Pancreas (tissue), 10 donors: ENCODE data around the gene GSAP. TPM values are rescaled to one million over a fixed set of nuclear protein-coding genes. Genes with fewer than 3 reads are reported as not detected.
A peak's percentile ranks its signal among the peaks of the same experiment; 100 is the strongest.

Source experiments
- ATAC-seq, 4 donors: fragments of 200-7000 bp; cut with Tn5 transposase; one replicate each; pipeline versions ENCODE4 v1.8.0 to v1.9.1; 2020; ENCODE audit warnings: mild to moderate bottlenecking in 4 of 4, moderate library complexity in 4 of 4
- DNase-seq, 6 donors: peaks; one replicate each; pipeline ENCODE4 v3.0.0-alpha.2; 2020
- FAIRE-seq: peaks from 2 replicates; lab custom pipeline; 2012; peaks lifted over from hg19 to GRCh38; lab: Jason Lieb, UNC
- H3K27ac ChIP-seq, 4 donors: fragments of 200-600 bp; sonication (generic); 1 replicate in 3 of 4; 2 replicates in 1 of 4; pipeline versions ENCODE4 v1.5.0 to v1.8.0; 2020
- H3K27me3 ChIP-seq, 4 donors: fragments of 200-600 bp; one replicate each; pipeline ENCODE4 v1.8.0; 2021
- H3K36me3 ChIP-seq, 3 donors: fragments of 200-600 bp; sonication (generic) in 1 of 3; one replicate each; pipeline versions ENCODE4 v1.5.0 to v1.8.0; 2020 to 2021
- H3K4me1 ChIP-seq, 3 donors: fragments of 200-600 bp; one replicate each; pipeline ENCODE4 v1.8.0; 2021
- H3K4me3 ChIP-seq, 4 donors: fragments of 200-600 bp; sonication (generic) in 2 of 4; one replicate each; pipeline versions ENCODE4 v1.5.0 to v1.8.0; 2020 to 2021
- H3K9me3 ChIP-seq, 4 donors: fragments of 200-600 bp; one replicate each; pipeline ENCODE4 v1.8.0; 2021
- WGBS, 2 donors: extraction: QIAGEN DNeasy Blood & Tissue Kit; methylation state at CpG; one replicate each; pipeline ENCODE4 v1.1.7; 2013; 5-methylcytosine and 5-hydroxymethylcytosine counted together
- intact Hi-C, 3 donors: fragments of 100-400 bp; cut with DNase I; formaldehyde crosslinking; loops; one replicate each; pipeline versions ENCODE4 v1.11.1 to v1.14.2; 2022
- polyA plus RNA-seq, 2 donors: library from polyadenylated mRNA; stranded (reverse); fragments of 200-250 nt; gene quantifications; one replicate each; pipeline ENCODE4 v1.2.3, GENCODE V29; 2013
- total RNA-seq, 6 donors: library from RNA; stranded (reverse); fragmentation: NEBNext Ultra II Directional in 4 of 6; extraction: Animal tissue kit (Norgen Biotek cat#: 25700) in 4 of 6; gene quantifications; one replicate each; pipeline versions ENCODE4 v1.2.1 to v1.2.4, GENCODE V29; 2021 to 2023
- TF ChIP-seq, protein P1 (sequence below), 4 donors: fragments of 200-600 bp; sonication (generic) in 3 of 4; IDR thresholded peaks; one replicate each; pipeline versions ENCODE4 v1.5.0 to v1.8.0; 2021; ENCODE audit warnings: antibody characterized with exemption in 4 of 4
- donor health status: healthy with polysubstance abuse.
- donor health status: DM: no; HTN: no; CAD: no; lungs with moderate emphysema.
- donor health status: DM: no; HTN: no; CAD: no.
- donor health status: control.
- donor health status: control.
- donor health status: Bipolar disorder and iron deficiency.
- donor health status: DM: yes; HTN: yes; CAD: no.
- donor health status: DM: no; HTN: no; CAD: no.
- donor health status: DM: no; HTN: no; CAD: no.
- donor health status: DM: yes; HTN: yes; CAD: no.

GSAP gene
- total and polyA plus RNA-seq, 8 donors, result 5.3 to 22.7 (median 8.7) TPM

DNA sequence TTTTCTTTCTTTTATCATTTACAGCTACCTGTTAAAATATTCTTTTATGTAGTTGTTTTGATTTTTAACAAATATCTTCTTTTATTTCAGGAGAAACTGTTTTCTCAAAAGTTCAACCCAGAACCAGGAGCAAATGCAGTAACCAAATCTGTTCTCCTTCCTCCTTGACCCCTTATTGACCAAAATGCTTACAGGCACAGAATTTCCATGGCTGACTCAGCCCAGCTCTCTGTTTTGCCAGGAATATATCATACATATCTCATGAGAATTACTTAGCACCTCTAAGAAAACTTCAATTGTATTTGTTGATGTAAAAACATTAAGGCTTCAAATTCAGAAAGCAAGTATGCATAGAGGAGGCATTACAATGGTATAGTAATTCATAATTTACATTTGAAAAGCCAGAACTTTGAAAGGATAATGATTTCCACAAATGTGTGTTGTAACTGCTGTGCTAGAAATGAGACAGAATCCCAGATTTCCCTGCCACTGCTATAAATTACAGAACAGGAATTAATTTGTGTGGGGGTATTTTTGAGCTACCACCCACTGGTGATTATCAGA is 2.2 kb downstream of the GSAP start:
- TF ChIP-seq, protein P1, sequence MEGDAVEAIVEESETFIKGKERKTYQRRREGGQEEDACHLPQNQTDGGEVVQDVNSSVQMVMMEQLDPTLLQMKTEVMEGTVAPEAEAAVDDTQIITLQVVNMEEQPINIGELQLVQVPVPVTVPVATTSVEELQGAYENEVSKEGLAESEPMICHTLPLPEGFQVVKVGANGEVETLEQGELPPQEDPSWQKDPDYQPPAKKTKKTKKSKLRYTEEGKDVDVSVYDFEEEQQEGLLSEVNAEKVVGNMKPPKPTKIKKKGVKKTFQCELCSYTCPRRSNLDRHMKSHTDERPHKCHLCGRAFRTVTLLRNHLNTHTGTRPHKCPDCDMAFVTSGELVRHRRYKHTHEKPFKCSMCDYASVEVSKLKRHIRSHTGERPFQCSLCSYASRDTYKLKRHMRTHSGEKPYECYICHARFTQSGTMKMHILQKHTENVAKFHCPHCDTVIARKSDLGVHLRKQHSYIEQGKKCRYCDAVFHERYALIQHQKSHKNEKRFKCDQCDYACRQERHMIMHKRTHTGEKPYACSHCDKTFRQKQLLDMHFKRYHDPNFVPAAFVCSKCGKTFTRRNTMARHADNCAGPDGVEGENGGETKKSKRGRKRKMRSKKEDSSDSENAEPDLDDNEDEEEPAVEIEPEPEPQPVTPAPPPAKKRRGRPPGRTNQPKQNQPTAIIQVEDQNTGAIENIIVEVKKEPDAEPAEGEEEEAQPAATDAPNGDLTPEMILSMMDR (IDR thresholded peaks at IDR 0.05), result no peak
- no peak for ATAC-seq
- no peak overlapping the region for H3K27ac ChIP-seq
- DNase-seq, result no peak
- no peaks in the 10 kb centered on the region for H3K27me3 ChIP-seq
- intact Hi-C loops, result no loop called here
- H3K9me3 ChIP-seq, result no peaks in the 10 kb centered on the region
- no peaks in the 10 kb centered on the region for H3K36me3 ChIP-seq
- peaks cover 0 to 24% (median 18%) of the 10 kb centered on the region in 3 donors for H3K4me1 ChIP-seq
- H3K4me3 ChIP-seq, result no peak overlapping the region
- no peak for FAIRE-seq

DNA sequence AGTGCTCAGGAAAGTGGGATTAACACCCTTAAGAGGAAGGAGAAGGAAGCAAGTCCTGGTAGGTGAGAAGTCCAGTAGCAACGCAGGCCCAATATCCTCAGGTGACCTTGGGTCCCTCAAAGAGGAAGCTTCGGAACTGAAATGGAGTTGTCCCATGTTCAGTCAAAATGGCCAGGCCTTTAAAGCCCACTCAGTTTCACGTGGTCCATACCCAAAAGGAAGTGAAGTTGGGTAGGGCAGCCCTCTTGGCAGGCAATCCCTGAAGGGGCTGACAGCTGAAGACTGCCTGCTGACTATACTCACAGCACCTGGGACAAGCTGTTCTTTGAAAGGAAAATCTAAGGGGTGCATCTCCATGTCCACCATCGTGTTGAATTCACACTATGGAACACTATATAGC is 3.0 kb downstream of the GSAP start:
- intact Hi-C loops, result no loop called here
- H3K27ac ChIP-seq, result no peak overlapping the region
- WGBS, 2 donors, result 70 to 74% methylated on average over 4 of the region's 4 CpGs

DNA sequence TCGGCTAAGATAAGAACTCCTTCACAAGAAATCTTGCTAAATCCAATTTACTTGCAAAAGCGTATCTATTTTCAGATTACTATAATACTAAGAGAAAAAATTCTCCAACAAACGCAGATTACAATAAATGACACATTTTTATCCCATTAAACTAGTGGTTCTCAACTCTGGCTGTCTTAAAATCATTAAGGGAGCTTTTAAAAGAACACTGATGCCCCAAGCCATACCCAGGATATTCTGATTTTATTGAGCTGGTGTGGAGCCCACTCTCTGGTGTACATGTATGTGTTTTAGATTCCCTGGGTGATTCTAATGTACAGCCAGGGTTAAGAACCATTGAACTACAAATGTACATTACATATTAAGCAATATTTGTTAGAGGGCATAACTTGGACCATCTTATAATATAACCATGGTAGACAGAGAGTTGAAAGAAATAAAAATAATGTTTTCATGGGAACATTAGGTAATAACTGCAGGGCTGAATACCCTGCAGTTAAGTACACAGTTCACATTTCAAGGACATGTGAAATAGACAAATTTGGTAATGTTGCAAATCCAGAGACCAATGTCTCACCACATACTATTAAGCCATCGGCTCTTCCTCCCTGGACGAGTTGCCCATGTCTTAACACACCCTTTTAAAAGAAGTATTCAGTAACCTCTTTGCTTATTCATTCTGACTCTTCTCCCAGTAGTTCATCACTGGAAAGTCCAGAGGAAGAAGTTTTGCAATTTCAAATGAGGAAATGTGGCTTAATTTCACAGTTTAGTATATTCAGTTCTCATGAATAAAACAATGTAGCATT is 6.2 kb downstream of the GSAP start:
- no peaks in the 10 kb centered on the region for H3K9me3 ChIP-seq
- H3K36me3 ChIP-seq, result no peaks in the 10 kb centered on the region
- DNase-seq (no peak), ATAC-seq (peak in 3 of 4 donors; percentile 58 to 75 (median 62)), FAIRE-seq (no peak)
- WGBS, 2 donors, result 23 to 35% methylated on average over 5 of the region's 5 CpGs
- intact Hi-C loops, result no loop called here
- peak overlapping the region in 1 of 4 donors; percentile 34 for H3K27ac ChIP-seq
- no peak overlapping the region for H3K4me3 ChIP-seq
- H3K4me1 ChIP-seq, result peaks cover 0 to 27% (median 25%) of the 10 kb centered on the region in 3 donors
- H3K27me3 ChIP-seq, result no peaks in the 10 kb centered on the region
- TF ChIP-seq, protein P1 (IDR thresholded peaks at IDR 0.05), result no peak

More for the DNA sequence above, 3.0 kb downstream of the GSAP start:
- no peaks in the 10 kb centered on the region for H3K36me3 ChIP-seq
- ATAC-seq, result no peak
- FAIRE-seq, result no peak
- H3K27me3 ChIP-seq, result no peaks in the 10 kb centered on the region
- TF ChIP-seq, protein P1 (IDR thresholded peaks at IDR 0.05), result no peak
- DNase-seq, result no peak
- H3K9me3 ChIP-seq, result no peaks in the 10 kb centered on the region
- peaks cover 0 to 24% (median 18%) of the 10 kb centered on the region in 3 donors for H3K4me1 ChIP-seq
- H3K4me3 ChIP-seq, result no peak overlapping the region

DNA sequence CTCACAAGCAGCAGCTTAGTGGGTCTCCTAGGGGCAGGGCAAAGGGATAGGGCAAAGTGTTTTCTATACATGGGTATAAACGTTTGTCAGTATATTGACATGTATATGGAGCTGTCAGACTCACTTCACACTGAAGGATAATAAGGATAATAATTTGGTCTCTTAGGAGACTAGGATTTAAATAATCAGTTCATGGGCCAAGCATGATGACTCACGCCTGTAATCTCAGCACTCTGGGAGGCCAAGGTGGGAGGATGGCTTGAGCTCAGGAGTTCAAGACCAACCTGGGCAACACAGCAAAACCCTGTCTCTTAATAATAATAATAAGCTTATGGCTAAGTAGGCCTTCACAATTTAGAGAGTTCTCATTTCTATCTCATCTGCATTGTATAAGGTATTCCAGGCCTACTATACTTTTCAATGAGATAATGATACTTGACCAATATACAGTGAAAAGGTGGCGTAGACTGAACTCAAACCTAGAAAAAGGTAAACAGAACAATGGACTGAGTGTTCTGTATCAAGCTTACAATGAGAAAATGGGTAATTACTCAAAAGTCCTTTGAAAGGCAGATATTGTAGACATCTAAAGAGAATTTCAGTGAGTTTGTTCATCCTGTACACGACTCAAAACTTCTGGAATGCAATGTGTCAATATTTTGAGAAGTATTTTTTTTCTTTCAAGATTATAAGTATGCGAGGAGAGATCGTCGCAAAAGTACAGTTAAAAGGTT is 7.0 kb downstream of the GSAP start:
- no peak for FAIRE-seq
- Histone ChIP-seq H3K4me3 (no peak overlapping the region), H3K27ac (peak overlapping the region in 1 of 4 donors; percentile 34), H3K4me1 (peaks cover 0 to 30% (median 25%) of the 10 kb centered on the region in 3 donors), H3K36me3 (no peaks in the 10 kb centered on the region), H3K9me3 (no peaks in the 10 kb centered on the region), H3K27me3 (no peaks in the 10 kb centered on the region)
- TF ChIP-seq, protein P1 (IDR thresholded peaks at IDR 0.05), result no peak
- DNase-seq, result no peak
- 35 to 40% methylated on average over 7 of the region's 7 CpGs for WGBS, 2 donors
- intact Hi-C loops, result no loop called here
- peak in 3 of 4 donors; percentile 33 to 65 (median 35) for ATAC-seq
